Calu3 (cell line): ENCODE results near the gene UBE2J2. TPM values are rescaled to one million over a fixed set of nuclear protein-coding genes. Genes with fewer than 3 reads are reported as not detected.

ENCODE experiments used
- BruUV-seq: library from RNA; stranded (reverse); fragments of 400-500 nt; replicated peaks from 2 replicates; lab custom pipeline; 2021; lab: Mats Ljungman, UMichigan
- CTCF ChIA-PET: fragments of 300-600 bp; sonication (Branson Sonifier 250); formaldehyde crosslinking; loops from one replicate; lab custom pipeline; 2022; ENCODE audit warnings: antibody characterized with exemption; lab: Charles Lee
- DNase-seq: peaks from one replicate; pipeline ENCODE4 v3.0.0; 2022
- H3K27ac Mint-ChIP-seq: one replicate; pipeline ENCODE4 v1.8.0; 2022; ENCODE audit warnings: mixed read lengths; ENCODE audit not compliant: unreplicated experiment
- H3K27me3 Mint-ChIP-seq: one replicate; pipeline ENCODE4 v1.8.0; 2022; ENCODE audit warnings: mixed read lengths; ENCODE audit not compliant: unreplicated experiment
- H3K36me3 Mint-ChIP-seq: one replicate; pipeline ENCODE4 v1.8.0; 2022; ENCODE audit warnings: mild to moderate bottlenecking, moderate library complexity, mixed read lengths; ENCODE audit not compliant: insufficient read depth, unreplicated experiment
- H3K4me1 Mint-ChIP-seq: one replicate; pipeline ENCODE4 v1.8.0; 2022; ENCODE audit warnings: mild to moderate bottlenecking, low read depth, mixed read lengths; ENCODE audit not compliant: unreplicated experiment
- H3K4me3 Mint-ChIP-seq: one replicate; pipeline ENCODE4 v1.8.0; 2022; ENCODE audit warnings: mild to moderate bottlenecking, low read depth, moderate library complexity, mixed read lengths; ENCODE audit not compliant: unreplicated experiment
- H3K9me3 Mint-ChIP-seq: one replicate; pipeline ENCODE4 v1.8.0; 2022; ENCODE audit warnings: low read depth, mixed read lengths; ENCODE audit not compliant: unreplicated experiment
- intact Hi-C: fragments of 100-400 bp; cut with micrococcal nuclease; formaldehyde crosslinking; loops from one replicate; pipeline ENCODE4 v1.10.0; 2022; ENCODE audit not compliant: unreplicated experiment
- total RNA-seq: library from RNA; stranded (reverse); gene quantifications from 2 replicates; pipeline ENCODE4 v1.2.3, GENCODE V29; 2022
- TF ChIP-seq, protein P1 (sequence below): fragments of 200-600 bp; IDR thresholded peaks from one replicate; pipeline ENCODE4 v1.8.0; 2022; ENCODE audit warnings: antibody characterized with exemption; ENCODE audit not compliant: unreplicated experiment

Gene UBE2J2
- total RNA-seq, 1 experiment from 2014 or later: 45.6 TPM

DNA sequence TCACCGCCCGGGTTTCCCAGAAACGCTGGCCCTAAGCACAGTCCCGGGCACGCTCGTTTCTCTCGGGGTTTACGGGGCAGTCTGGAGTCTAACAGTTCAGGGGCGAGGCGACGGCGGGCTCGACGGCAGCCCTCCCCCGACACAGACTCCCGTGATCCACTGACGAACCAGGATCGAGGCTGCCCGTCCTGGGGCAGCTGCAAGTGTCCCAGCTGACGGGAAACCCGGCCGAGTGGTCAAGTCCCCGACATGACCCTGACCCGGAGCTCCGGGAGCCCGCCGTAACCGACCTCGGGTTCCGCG, 494 bp downstream of the UBE2J2 start:
- intact Hi-C loops: no loop called here
- Mint-ChIP-seq H3K9me3 (no peaks in the 10 kb centered on the region), H3K36me3 (peaks cover 36% of the 10 kb centered on the region), H3K4me1 (peaks cover 14% of the 10 kb centered on the region), H3K27ac (no peak overlapping the region), H3K27me3 (no peaks in the 10 kb centered on the region), H3K4me3 (peak overlapping the region; percentile 85)
- CTCF ChIA-PET: interaction anchor here (0.6 to 0.8 kb wide), 4 partner anchors 9 to 759 kb away, joined by 3 to 7 read pairs (median 4); no protein-coding TSS in a partner anchor
- TF ChIP-seq, protein P1, sequence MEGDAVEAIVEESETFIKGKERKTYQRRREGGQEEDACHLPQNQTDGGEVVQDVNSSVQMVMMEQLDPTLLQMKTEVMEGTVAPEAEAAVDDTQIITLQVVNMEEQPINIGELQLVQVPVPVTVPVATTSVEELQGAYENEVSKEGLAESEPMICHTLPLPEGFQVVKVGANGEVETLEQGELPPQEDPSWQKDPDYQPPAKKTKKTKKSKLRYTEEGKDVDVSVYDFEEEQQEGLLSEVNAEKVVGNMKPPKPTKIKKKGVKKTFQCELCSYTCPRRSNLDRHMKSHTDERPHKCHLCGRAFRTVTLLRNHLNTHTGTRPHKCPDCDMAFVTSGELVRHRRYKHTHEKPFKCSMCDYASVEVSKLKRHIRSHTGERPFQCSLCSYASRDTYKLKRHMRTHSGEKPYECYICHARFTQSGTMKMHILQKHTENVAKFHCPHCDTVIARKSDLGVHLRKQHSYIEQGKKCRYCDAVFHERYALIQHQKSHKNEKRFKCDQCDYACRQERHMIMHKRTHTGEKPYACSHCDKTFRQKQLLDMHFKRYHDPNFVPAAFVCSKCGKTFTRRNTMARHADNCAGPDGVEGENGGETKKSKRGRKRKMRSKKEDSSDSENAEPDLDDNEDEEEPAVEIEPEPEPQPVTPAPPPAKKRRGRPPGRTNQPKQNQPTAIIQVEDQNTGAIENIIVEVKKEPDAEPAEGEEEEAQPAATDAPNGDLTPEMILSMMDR: no peak
- BruUV-seq: no TSS peak
- DNase-seq: no peak

DNA sequence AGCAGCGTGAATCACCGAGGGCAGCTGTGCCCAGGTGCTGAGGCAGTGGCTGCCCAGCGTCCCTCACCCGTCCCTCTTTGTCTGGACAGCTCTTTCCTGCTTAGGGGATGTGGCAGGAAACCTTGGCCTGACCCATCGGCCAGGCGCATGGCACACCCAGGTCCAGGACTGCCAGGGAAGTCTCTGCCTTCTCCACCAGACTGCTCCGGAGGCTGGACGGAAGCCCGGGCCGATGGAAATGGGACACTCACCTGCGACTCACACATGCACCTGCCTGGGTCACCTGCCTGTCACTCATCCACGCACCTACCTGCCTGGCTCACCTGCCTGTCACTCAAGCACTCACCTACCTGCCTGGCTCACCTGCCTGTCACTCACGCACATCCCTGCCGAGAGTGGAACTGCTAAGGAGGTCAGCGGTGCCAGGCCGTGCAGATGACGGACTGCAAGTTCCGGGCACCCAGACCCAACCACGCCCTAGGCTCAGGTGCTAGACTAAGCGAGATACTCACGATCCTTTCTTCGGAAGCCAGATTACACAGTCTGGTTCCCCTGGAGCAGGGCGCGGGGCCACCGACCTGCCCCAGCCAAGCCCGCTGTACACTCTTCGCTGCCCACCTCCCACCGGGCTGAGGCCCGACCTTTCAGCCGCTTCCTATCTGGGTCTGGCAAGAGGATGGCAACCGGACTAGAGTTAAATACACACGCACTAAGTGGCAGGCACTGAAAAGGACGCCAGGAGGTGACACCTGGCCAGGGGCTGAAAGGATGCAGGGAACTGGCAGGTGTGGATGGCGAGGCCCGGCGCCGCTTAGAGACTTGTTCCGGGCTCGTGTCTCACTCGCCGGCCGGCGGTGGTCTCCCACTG, 1.1 kb downstream of the UBE2J2 start:
- peak; percentile 48 for DNase-seq
- no peaks in the 10 kb centered on the region for H3K27me3 Mint-ChIP-seq
- no TSS peak for BruUV-seq
- peaks cover 14% of the 10 kb centered on the region for H3K4me1 Mint-ChIP-seq
- peak overlapping the region; percentile 85 for H3K4me3 Mint-ChIP-seq
- peak overlapping the region; percentile 64 for H3K27ac Mint-ChIP-seq
- CTCF ChIA-PET: interaction anchor here (1.6 kb wide), 1 partner anchor 9 kb away, joined by 4 read pairs; no protein-coding TSS in a partner anchor
- TF ChIP-seq, protein P1: no peak
- intact Hi-C loops: no loop called here
- no peaks in the 10 kb centered on the region for H3K9me3 Mint-ChIP-seq
- H3K36me3 Mint-ChIP-seq: peaks cover 36% of the 10 kb centered on the region

DNA sequence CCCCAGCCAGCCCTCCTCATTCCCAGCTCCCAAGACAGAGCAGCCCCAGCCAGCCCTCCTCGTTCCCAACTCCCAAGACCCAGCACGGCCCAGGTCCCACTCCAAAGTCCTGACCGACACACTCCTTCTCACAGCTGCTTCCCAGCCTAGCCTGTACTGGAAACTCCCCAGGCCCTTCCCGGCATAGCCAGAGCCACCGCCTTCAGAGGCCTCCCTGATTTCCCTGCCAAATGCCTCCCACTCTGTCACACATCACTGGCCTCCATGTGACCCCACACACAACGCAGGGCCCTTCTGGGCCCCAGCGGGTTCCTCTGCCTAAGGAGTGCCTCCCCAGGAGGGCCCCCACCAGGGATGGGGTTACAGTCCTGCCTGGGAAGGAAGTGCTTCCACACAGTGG, 2.8 kb downstream of the UBE2J2 start:
- H3K9me3 Mint-ChIP-seq: no peaks in the 10 kb centered on the region
- peaks cover 45% of the 10 kb centered on the region for H3K36me3 Mint-ChIP-seq
- TF ChIP-seq, protein P1: no peak
- H3K4me3 Mint-ChIP-seq: peak overlapping the region; percentile 7
- intact Hi-C loops: no loop called here
- peaks cover 14% of the 10 kb centered on the region for H3K4me1 Mint-ChIP-seq
- BruUV-seq: no TSS peak
- CTCF ChIA-PET: interaction anchor here (1.4 to 1.6 kb wide), 2 partner anchors 11 to 12 kb away, joined by 4 to 6 read pairs; no protein-coding TSS in a partner anchor
- DNase-seq: no peak
- no peak overlapping the region for H3K27ac Mint-ChIP-seq
- no peaks in the 10 kb centered on the region for H3K27me3 Mint-ChIP-seq

DNA sequence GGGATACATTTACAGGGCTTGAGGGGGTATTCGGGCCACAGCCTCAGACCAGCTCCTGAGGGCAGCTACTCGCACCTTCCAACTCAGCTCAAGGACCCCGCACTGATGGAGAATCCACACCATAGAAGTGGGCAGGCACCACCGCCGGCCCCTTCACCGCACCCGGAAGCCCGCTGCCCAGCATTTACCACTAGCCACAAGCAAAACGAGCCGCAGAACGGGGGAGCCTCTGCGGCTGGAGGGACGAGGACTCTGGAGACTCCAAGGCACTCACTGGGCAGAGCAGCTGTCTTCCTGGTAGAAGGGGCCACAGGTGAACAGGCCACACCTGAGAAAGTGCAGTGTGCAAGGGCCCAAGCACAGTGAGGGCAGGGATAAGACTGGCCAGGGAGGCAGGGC, 5.4 kb downstream of the UBE2J2 start:
- Mint-ChIP-seq H3K36me3 (peaks cover 45% of the 10 kb centered on the region), H3K27me3 (no peaks in the 10 kb centered on the region), H3K27ac (no peak overlapping the region), H3K4me1 (peaks cover 14% of the 10 kb centered on the region), H3K4me3 (no peak overlapping the region), H3K9me3 (no peaks in the 10 kb centered on the region)
- CTCF ChIA-PET: no interaction called here
- BruUV-seq: no TSS peak
- TF ChIP-seq, protein P1: no peak
- no peak for DNase-seq
- intact Hi-C loops: no loop called here
